HG02759 (cell line): ENCODE measurements around the gene SLC38A8.

Experiments
- ATAC-seq: cut with Tn5 transposase; IDR thresholded peaks from one replicate; pipeline ENCODE4 v1.9.1; 2021; ENCODE audit warnings: mild to moderate bottlenecking, moderate library complexity; ENCODE audit not compliant: unreplicated experiment

Gene SLC38A8

DNA sequence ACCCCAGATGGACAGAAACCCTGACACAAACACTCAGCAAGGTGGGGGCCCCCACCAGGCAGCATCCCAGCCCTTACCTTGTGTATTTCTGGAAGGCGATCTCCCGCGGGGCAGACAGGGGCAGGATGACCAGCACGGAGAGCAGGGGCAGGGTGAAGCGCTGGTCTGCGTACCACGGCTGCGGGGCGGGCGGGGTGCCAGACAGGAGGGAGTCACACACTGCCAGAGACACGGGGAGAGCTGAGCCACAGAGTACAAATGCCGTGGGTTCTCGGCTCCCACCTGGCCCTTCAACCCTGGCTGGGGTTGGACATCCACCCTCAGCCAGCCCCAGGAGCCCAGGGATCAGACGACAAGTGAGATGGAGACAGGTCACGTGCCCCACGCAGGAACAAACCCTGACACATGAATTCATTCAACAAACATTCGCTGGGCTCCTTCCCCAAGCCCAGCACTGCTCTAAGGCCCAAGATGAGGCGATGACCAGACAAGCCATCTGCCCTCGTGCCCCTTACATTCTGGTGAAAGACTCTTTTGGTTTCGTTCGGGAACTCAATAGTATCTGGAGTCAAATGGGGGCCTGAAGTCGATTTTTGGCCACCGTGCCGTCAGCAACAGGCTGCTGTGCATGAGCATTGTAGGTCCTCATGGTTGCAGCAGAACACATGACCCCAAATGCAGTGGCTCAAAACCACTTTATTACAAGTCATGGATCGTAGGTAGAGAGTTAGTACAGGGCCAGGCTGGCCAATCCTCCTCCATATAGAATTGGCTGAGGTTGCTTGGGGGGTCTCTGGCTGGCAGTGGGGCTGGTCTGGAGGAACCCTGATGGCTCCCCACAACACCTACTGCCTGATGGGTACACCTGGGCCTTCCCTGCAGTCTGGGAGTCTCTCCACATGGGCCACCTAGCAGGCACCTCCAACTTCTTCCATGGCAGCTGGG, 9.1 kb downstream of the SLC38A8 start:
- ATAC-seq = no peak

DNA sequence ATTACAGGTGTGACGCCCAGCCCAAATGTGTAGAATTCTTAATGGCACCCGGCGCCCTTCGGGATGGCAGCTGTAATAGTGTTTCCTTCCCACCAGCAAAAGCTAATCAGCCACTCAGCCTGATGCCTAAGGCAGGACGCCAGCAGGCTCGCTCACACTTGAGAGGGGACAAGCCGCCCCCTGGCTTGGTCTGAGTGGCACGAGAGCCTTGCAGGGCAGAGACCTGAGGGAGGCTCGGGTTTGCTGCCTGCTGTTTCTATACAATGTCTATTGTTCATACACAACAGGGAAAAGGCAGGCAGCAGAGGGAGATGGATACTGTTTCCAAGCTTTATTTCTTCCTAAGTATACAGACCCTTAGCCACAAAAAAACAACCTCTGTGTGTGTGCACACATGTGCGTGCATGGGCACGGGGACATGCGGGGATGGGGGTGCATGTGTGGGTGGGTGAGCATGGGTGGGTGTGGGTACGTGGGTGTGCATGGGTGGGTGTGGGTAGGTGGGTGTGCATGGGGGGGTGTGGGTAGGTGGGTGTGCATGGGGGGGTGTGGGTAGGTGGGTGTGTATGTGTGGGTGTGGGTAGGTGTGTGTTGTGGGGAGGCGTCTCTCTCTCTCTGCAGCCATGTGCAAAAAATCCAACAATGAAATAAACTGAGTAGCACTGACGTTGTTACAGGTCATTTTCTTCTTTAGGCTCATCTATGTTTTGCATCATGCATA, 10.0 kb downstream of the SLC38A8 start:
- no peak for ATAC-seq

DNA sequence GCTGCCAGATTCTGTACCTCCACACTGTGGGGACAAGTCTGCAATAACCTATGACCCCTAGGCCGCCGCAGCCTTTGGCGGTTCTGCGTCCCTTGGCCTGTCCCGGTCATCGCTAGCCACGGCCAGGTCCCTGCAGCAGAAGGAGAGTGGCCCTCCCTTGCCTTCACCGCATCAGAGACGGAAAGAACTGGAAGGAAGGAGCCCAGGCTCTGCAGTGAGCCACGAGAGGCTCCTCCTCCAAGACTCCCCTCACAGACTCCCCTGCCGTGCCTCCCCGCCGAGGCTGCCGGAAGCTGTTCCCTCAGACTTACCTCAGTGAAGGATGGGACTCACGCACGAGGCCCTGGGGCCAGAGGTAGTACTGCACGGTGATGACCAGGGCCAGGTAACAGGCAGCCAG, 11.0 kb downstream of the SLC38A8 start:
- no peak for ATAC-seq

- no peak for ATAC-seq
Measured at GRCh38 chr16:84029297-84030047, 13.1 kb downstream of the SLC38A8 start.

DNA sequence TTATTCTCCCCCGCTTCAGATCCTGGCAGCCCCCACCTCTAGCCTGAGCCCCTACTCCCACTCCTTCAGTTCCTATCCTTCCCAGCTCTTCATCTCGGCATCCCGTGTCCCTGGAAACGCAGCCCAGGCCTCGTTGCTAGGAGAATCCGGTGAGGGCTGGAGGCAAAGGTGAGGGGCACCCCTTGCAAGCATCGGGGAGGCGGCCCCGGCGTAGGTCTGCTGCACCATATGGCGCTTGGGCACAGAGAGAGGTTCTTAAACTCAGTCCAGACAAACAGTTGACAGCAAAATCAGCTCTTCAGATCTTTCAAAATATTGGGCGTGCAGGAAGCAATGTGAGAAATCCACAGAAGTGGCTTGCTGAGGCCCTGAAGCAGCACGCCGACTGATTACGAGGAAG, 15.0 kb downstream of the SLC38A8 start:
- ATAC-seq = no peak

GRCh38 chr16:84026606-84027005, 16.0 kb downstream of the SLC38A8 start:
- no peak for ATAC-seq

- no peak for ATAC-seq
Measured at GRCh38 chr16:84024854-84025253, 17.7 kb downstream of the SLC38A8 start.

GRCh38 chr16:84022644-84023043, 20.0 kb downstream of the SLC38A8 start:
- ATAC-seq = no peak

DNA sequence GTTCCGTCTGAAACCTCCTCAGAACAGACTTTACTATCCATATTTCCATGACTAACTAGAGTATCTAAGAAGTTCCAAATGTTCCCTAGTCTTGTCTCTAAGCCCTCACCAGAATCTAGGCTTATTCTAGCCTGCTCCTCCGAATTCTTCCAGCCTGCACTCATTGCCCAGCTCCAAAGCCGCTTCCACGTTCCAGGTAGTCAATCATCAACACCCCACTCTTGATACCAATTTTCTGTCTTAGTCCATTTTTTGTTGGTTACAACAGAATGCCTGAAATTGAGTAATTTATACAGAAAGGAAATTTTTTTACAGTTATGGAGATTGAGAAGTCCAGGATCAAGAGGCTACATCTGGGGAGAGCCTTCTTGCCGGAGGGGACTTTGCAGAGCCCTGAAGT, 21.1 kb downstream of the SLC38A8 start:
- no peak for ATAC-seq

DNA sequence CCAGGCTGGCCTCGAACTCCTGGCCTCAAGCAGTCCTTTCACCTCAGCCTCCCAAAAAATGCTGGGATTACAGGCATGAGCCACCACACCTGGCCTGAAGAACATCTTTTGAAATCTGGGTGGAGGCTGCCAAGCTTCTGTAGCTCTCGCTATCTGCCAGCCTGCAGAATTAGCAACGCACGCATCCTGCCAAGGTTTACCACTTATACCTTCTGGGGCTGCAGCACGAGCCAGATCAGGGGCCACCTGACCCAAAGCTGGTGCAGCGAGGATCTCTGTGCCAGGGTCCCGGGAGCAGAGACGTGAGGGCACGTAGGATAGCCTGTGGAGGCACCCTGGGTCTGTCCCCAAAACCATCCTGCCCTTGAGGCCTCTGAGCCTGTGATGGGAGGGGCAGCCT, 22.2 kb downstream of the SLC38A8 start:
- no peak for ATAC-seq

DNA sequence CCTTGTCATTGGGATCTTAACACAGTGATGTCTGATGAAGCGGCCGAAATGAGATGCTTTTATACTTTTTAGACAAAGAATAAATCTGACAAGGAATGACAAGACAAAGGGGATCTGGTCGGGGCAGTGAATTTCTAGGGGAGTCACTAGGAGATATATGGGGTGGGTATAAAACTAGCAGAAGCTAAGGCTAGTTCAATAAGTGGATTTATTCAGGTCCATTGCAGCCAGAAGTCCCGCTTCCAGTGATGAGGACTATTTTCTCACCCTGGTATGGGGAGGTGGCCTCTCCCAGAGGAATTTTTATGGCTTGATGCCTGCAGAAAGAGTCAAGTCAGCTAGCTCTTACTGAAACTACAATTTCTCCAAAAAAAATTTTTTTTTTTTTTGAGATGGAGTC, 23.9 kb downstream of the SLC38A8 start:
- no peak for ATAC-seq

GRCh38 chr16:84016477-84016876, 26.1 kb downstream of the SLC38A8 start:
- ATAC-seq = no peak

GRCh38 chr16:84015399-84015798, 27.2 kb downstream of the SLC38A8 start:
- no peak for ATAC-seq

- no peak for ATAC-seq
Measured at GRCh38 chr16:84014570-84015327, 27.8 kb downstream of the SLC38A8 start.

GRCh38 chr16:84013787-84014569, 28.6 kb downstream of the SLC38A8 start:
- ATAC-seq = peak; percentile 75

DNA sequence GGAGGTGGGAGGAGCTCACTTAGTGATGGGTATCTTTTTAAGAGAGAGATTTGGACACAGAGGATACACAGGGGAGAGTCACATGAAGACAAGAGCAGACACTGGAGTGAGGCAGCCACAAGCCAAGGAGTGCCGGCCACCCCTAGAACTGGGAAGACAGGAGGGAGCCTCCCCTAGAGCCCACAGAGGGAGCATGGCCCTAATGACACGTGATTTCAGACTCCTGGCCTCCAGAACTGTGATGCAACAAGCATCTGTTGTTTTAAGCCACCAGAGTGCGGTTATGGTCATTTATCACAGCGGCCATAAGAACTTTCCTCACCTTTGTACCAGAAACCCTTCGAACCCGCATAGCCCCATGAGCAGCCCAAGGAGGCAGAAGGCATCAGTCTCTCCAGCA, 33.3 kb downstream of the SLC38A8 start:
- ATAC-seq = no peak

- no peak for ATAC-seq
Measured at GRCh38 chr16:84007965-84008364, 34.6 kb downstream of the SLC38A8 start.

DNA sequence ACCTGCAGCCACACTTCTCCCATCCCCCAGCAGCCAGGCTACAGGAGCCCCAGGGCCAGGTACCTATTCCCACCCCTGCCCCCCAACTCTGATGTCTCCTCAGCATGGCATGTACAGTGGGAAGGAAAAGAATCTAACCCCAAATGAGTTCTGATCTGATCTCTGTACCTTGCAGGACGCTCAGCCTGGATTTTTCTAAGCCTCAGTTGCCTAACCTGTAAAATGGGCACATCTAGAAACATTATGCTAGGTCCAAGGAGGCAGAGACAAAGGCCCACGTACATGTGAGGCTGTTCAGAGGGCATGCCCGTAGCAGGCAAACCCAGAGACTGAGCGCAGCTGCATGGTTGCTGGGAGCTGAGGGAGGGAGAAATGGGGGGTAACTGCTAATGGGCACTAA, 35.1 kb downstream of the SLC38A8 start:
- ATAC-seq = no peak

DNA sequence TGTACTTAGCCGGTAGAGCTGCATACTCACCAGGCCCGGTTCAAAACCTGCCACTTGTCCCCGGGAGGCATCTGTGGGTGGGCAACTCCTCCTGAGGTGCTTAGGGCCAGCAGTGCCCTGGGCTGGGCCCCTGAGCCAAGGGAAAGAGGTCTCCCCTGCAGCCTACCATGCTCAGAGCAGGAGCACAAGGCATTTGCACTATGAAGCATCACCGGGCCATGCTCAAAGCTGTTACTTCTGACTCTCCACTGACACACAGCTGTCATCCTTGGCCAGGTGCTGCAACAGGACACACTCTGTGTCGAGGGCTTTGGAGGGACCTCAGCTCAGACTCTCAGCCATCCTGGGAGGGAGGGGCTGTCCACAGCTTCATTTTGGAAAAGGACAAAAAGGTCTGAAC, 37.2 kb downstream of the SLC38A8 start:
- no peak for ATAC-seq

DNA sequence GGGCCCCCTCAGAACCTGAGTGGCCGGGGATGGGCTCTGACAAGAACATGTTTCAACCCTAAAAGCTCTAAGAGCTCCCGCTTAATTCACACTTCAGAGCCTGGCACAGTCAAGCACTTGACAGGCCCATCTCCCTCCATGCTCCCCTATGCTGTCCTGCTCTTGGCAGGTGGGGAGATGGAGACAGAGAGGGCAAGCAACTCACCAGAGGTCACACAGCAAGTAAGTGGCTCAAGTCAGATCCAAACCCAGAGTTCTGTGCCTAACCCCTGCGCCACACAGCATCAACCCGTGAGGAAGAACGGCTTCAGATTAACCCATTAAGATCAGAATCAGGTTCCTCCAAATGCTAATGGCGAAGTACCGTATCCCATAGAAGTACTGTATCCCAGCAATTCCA, 38.2 kb downstream of the SLC38A8 start:
- ATAC-seq = no peak
